Transverse colon (tissue), 4 donors: Measurements from ENCODE around the gene FBF1. TPM values are rescaled to one million over a fixed set of nuclear protein-coding genes. Genes with fewer than 3 reads are reported as not detected.

Experiments used
- DNase-seq: peaks from one replicate; pipeline ENCODE4 v3.0.0-alpha.2; 2019
- H3K27ac ChIP-seq, 4 donors: fragments of 200-600 bp; sonication (generic); 2 replicates each; pipeline ENCODE4 v1.5.1; 2016 to 2018; ENCODE audit warnings: inconsistent platforms in 4 of 4
- H3K27me3 ChIP-seq: fragments of 200-600 bp; sonication (generic); 2 replicates; pipeline ENCODE4 v1.5.1; 2017; ENCODE audit warnings: inconsistent platforms
- H3K36me3 ChIP-seq, 4 donors: fragments of 200-600 bp; sonication (generic); 2 replicates each; pipeline ENCODE4 v1.5.1; 2017 to 2019; ENCODE audit warnings: inconsistent platforms in 4 of 4
- H3K4me1 ChIP-seq, 4 donors: fragments of 200-600 bp; sonication (generic); 2 replicates each; pipeline ENCODE4 v1.5.1; 2017 to 2020; ENCODE audit warnings: inconsistent platforms in 4 of 4
- H3K4me3 ChIP-seq, 4 donors: fragments of 200-600 bp; sonication (generic); 1 replicate in 1 of 4; 2 replicates in 3 of 4; pipeline versions ENCODE4 v1.5.1 to v1.6.1; 2017 to 2019; ENCODE audit warnings: inconsistent platforms in 4 of 4
- H3K9me3 ChIP-seq, 2 donors: fragments of 200-600 bp; sonication (generic); 2 replicates each; pipeline ENCODE4 v1.5.1; 2017 to 2019; ENCODE audit warnings: inconsistent platforms in 2 of 2
- EP300 ChIP-seq: sonication (generic); formaldehyde crosslinking; IDR thresholded peaks from one replicate; pipeline ENCODE4 v1.6.1; 2017; ENCODE audit warnings: antibody characterized with exemption, low read depth
- POLR2A ChIP-seq: fragments of 450-650 bp; IDR thresholded peaks from one replicate; pipeline ENCODE4 v1.6.1; 2016; ENCODE audit warnings: antibody characterized with exemption, mild to moderate bottlenecking, moderate library complexity
- POLR2AphosphoS5 ChIP-seq, 3 donors: sonication (generic); formaldehyde crosslinking; IDR thresholded peaks; one replicate each; pipeline ENCODE4 v1.6.1; 2016; ENCODE audit warnings: antibody characterized with exemption in 3 of 3
- WGBS, 2 donors: methylation state at CpG; one replicate each; pipeline ENCODE4 v1.1.5; 2018; ENCODE audit warnings: low coverage in 1 of 2; 5-methylcytosine and 5-hydroxymethylcytosine counted together
- in situ Hi-C, 4 donors: fragments of 200-750 bp; cut with MboI; loops; one replicate each; pipeline versions ENCODE4 v1.15.0 to v1.15.1; 2017; ENCODE audit warnings: low sequenced_read_pairs in 3 of 4, low pct_ligation_motif_present in 1 of 4, low pct_unique_long_range_greater_than_20kb in 1 of 4
- intact Hi-C: fragments of 100-400 bp; cut with DNase I; formaldehyde crosslinking; loops from one replicate; pipeline ENCODE4 v1.15.1; 2023; ENCODE audit warnings: low total_unique reads
- total RNA-seq, 4 donors: library from RNA; depleted of rRNA; stranded (reverse); fragments of >200 nt; gene quantifications; one replicate each; pipeline ENCODE4 v1.1.0, GENCODE V29; 2016
- TF ChIP-seq, protein P1 (sequence below), 5 experiments: fragments of 200-600 bp in 3 of 5; fragments of 450-650 bp in 2 of 5; sonication (generic) in 3 of 5; IDR thresholded peaks; 1 replicate in 2 of 5; 2 replicates in 3 of 5; pipeline ENCODE4 v1.5.1; 2016 to 2017; ENCODE audit warnings: antibody characterized with exemption in 5 of 5, inconsistent platforms in 3 of 5, mild to moderate bottlenecking in 2 of 5, moderate library complexity in 1 of 5

The FBF1 gene
- total RNA-seq, 4 donors from 2014 or later = 2.9 to 29.9 (median 7.9) TPM

DNA sequence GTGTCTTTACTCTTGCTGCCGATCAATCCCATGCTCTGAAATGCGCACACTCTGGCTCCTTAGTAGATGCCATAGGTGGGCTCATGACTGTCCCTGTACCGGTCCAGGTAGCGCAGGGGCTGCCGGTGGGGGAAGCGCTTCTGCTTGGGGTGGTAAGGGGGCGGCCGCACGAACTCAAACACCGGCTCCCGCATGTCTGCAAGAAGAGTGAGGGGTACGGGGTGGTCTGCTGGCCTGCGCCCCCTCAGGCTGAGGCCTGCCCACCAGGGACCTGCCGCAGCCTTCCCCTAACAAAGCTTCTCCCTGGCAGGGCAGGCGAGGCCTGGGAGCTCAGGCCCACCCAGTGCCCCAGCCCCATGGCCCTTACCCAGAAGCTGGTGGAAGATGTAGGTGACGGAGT is 42.1 kb downstream of the FBF1 start:
- in situ Hi-C loops = loop anchor here in 1 of 4 donors (25.0 kb wide), 1 partner anchor 136 kb away; the partner anchor contains the start of gene GALK1
- WGBS, 2 donors = 100% methylated on average over 12 of the region's 16 CpGs; no CpG with 5 or more reads in 1 of the 2 donors
- Histone ChIP-seq H3K27ac (no peak overlapping the region), H3K36me3 (peaks cover 0 to 28% (median 2%) of the 10 kb centered on the region in 4 donors), H3K27me3 (no peaks in the 10 kb centered on the region), H3K9me3 (no peaks in the 10 kb centered on the region), H3K4me3 (no peak overlapping the region), H3K4me1 (peaks cover 26 to 33% (median 31%) of the 10 kb centered on the region in 4 donors)
- DNase-seq = no peak
- TF ChIP-seq, protein P1, sequence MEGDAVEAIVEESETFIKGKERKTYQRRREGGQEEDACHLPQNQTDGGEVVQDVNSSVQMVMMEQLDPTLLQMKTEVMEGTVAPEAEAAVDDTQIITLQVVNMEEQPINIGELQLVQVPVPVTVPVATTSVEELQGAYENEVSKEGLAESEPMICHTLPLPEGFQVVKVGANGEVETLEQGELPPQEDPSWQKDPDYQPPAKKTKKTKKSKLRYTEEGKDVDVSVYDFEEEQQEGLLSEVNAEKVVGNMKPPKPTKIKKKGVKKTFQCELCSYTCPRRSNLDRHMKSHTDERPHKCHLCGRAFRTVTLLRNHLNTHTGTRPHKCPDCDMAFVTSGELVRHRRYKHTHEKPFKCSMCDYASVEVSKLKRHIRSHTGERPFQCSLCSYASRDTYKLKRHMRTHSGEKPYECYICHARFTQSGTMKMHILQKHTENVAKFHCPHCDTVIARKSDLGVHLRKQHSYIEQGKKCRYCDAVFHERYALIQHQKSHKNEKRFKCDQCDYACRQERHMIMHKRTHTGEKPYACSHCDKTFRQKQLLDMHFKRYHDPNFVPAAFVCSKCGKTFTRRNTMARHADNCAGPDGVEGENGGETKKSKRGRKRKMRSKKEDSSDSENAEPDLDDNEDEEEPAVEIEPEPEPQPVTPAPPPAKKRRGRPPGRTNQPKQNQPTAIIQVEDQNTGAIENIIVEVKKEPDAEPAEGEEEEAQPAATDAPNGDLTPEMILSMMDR (IDR thresholded peaks at IDR 0.05) = no peak
- TF ChIP-seq POLR2A (no peak), POLR2AphosphoS5 (IDR thresholded peaks at IDR 0.05) (no peak), EP300 (no peak)
- intact Hi-C loops = no loop called here

DNA sequence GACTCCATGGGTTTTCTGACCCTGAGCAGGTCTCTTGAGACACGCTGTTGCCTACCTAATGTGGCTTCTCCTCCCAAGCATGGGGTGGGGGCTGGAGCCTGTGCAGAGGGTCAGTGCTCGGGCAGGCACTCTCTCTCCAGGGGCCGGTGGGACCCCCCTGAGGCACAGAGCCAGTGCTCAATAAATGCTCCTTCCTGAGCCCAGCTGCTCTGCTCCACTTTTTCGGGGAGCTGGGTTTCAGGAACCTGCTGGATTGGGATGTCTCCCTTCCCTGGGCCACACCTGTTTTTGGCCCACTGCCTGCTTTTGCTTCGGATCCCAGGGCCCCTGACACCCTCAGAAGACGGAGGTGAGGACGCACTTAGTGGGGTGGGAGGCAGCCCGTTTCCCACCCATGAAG is 42.8 kb downstream of the FBF1 start:
- WGBS, 2 donors = 80 to 83% methylated on average over 4 to 7 of the region's 8 CpGs
- DNase-seq = no peak
- H3K4me1 ChIP-seq = peaks cover 21 to 26% (median 24%) of the 10 kb centered on the region in 4 donors
- H3K27me3 ChIP-seq = no peaks in the 10 kb centered on the region
- in situ Hi-C loops (loop anchor here in 1 of 4 donors (25.0 kb wide), 1 partner anchor 136 kb away; the partner anchor contains the start of gene GALK1), intact Hi-C loops (no loop called here)
- H3K4me3 ChIP-seq = no peak overlapping the region
- TF ChIP-seq POLR2A (no peak), EP300 (no peak), POLR2AphosphoS5 (IDR thresholded peaks at IDR 0.05) (no peak)
- H3K36me3 ChIP-seq = peaks cover 0 to 28% (median 2%) of the 10 kb centered on the region in 4 donors
- peak overlapping the region; percentile 90 to 98 (median 97) for H3K27ac ChIP-seq
- H3K9me3 ChIP-seq = no peaks in the 10 kb centered on the region

DNA sequence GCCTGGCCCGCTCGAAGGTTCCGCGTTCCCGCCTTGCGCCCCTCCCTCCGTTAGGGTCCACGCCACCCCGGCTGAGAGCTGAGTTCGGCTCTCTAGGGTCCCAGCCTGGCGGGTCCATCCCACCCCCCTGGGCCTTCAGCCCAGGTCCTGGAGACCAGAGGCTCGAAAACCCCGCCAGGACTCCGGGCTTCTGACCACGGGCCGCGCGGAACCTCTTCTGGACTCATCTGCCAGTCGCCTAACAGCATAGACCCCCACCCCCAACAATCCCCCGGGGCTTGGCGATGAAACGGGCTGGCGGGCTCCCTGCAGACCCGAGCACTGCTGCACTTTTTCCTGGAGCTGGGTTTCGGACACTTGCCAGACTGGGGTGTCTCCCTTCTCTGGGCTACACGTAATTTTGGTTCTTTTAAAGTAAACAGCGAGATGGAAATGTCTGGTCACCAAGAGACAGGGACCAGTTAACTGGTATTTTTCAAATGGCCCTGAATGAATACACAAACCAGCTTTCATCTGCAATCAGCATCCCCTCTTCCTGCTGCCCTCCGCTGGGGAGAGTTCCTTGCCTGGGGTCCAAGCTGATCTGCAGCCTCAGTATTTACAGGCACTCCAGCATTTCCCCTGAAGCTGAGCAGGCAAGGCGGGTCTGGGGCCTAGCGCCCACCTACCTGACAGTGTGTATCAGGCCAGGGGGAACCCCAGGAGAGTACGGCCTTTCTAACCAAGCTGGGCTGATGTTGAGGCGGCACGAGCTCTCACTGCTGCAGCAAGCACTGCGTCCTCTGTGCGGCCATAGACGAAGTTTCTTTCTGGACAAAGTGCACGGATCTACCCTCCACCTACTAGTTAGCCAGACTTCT is 43.5 kb downstream of the FBF1 start:
- peak; percentile 34 for DNase-seq
- in situ Hi-C loops = loop anchor here in 1 of 4 donors (25.0 kb wide), 1 partner anchor 135 kb away; the partner anchor contains the start of gene GALK1
- WGBS, 2 donors = 64% methylated on average over 29 of the region's 37 CpGs; no CpG with 5 or more reads in 1 of the 2 donors

DNA sequence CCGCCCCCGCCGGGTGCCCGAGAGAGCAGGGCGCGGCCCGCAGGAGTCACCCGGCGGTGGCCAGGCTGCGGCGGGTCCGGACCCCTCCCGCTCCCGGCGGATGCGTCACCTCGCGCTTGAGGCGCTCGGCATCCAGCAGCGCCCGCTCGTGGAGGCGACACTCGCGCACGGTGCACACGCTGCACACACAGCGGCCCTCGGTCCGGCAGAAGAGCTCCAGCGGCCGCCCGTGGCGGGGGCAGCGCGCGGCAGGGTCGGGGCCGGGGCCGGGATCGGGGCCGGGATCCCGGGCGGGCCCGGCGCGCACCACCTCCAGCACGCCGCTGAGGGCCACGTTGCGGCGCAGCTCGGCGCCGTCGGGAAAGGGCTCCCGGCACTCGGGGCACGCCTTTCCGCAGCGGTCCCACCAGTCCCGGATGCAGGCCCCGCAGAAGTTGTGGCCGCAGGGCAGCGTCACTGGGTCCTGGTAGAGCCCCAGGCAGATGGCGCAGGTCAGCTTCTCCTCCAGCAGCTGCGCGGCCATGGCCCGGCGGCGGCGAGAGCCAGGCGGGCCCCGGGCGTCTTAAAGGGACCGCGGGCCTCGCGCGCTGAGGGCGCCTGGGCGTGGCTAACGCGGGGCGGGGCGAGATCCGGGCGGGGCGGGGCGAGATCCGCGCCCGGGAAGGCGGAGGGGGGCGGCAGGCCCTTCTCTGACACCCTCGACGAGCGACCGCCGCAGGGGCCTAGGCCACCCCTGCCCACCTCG is 44.3 kb downstream of the FBF1 start, which contains the start of gene TRIM65:
TSS of gene TRIM65 (minus strand) at position 537 of the 745 bp plus-strand sequence. CDS start at position 523, 14 bp downstream.
- in situ Hi-C loops (loop anchor here in 1 of 4 donors (25.0 kb wide), 1 partner anchor 134 kb away; the partner anchor contains the start of gene GALK1), intact Hi-C loops (no loop called here)
- Histone ChIP-seq H3K36me3 (peaks cover 0 to 16% (median 2%) of the 10 kb centered on the region in 4 donors), H3K27ac (peak within 1 kb of the TSS; percentile 90 to 98 (median 97)), H3K9me3 (no peaks in the 10 kb centered on the region), H3K4me1 (peaks cover 21 to 26% (median 24%) of the 10 kb centered on the region in 4 donors), H3K4me3 (peak within 1 kb of the TSS; percentile 70 to 96 (median 84)), H3K27me3 (no peaks in the 10 kb centered on the region)
- TF ChIP-seq, protein P1 (IDR thresholded peaks at IDR 0.05) = peak in 3 of 5 experiments; percentile 5 to 33 (median 29)
- peak; percentile 76 for TF ChIP-seq POLR2A
- no peak for TF ChIP-seq EP300
- peak; percentile 71 to 85 (median 80) for TF ChIP-seq POLR2AphosphoS5 (IDR thresholded peaks at IDR 0.05)
- 2% methylated on average over 35 of the region's 102 CpGs; no CpG with 5 or more reads in 1 of the 2 donors for WGBS, 2 donors
- peak; percentile 88 for DNase-seq

More for the DNA sequence above, 43.5 kb downstream of the FBF1 start:
- Histone ChIP-seq H3K4me1 (peaks cover 21 to 26% (median 24%) of the 10 kb centered on the region in 4 donors), H3K27ac (peak overlapping the region; percentile 90 to 98 (median 97)), H3K4me3 (peak overlapping the region; percentile 70 to 96 (median 84)), H3K36me3 (peaks cover 0 to 22% (median 2%) of the 10 kb centered on the region in 4 donors), H3K9me3 (no peaks in the 10 kb centered on the region), H3K27me3 (no peaks in the 10 kb centered on the region)
- intact Hi-C loops = no loop called here
- TF ChIP-seq EP300 (no peak), POLR2AphosphoS5 (IDR thresholded peaks at IDR 0.05) (no peak), POLR2A (no peak)
- TF ChIP-seq, protein P1 (IDR thresholded peaks at IDR 0.05) = no peak
